HG02938 (cell line): ENCODE data around the gene SPECC1.
"Not testable (repeated sequence)": the region's sequence is repeated elsewhere in the genome, so short reads cannot be mapped to it uniquely, and the experiment has no call there.

ENCODE experiments used
- ATAC-seq: cut with Tn5 transposase; IDR thresholded peaks from one replicate; pipeline ENCODE4 v1.9.1; 2021; ENCODE audit warnings: mild to moderate bottlenecking, moderate library complexity; ENCODE audit not compliant: unreplicated experiment

The SPECC1 gene

GRCh38 chr17:20158580-20158979 is 149.4 kb downstream of the SPECC1 start:
- ATAC-seq: no peak

GRCh38 chr17:20159406-20160069 is 150.4 kb downstream of the SPECC1 start:
- ATAC-seq: no peak

GRCh38 chr17:20165516-20165915 is 156.4 kb downstream of the SPECC1 start:
- not testable (repeated sequence) for ATAC-seq

GRCh38 chr17:20170085-20170484 is 160.9 kb downstream of the SPECC1 start:
- no peak for ATAC-seq

- no peak for ATAC-seq
Observed at GRCh38 chr17:20171741-20172365, 162.7 kb downstream of the SPECC1 start.

GRCh38 chr17:20172376-20172775 is 163.2 kb downstream of the SPECC1 start:
- ATAC-seq: no peak

- no peak for ATAC-seq
Observed at GRCh38 chr17:20173091-20173490, 163.9 kb downstream of the SPECC1 start.

GRCh38 chr17:20174588-20175265 is 165.6 kb downstream of the SPECC1 start:
- ATAC-seq: no peak

GRCh38 chr17:20179041-20179440 is 169.9 kb downstream of the SPECC1 start:
- ATAC-seq: no peak

- ATAC-seq: no peak
Observed at GRCh38 chr17:20180661-20181060, 171.5 kb downstream of the SPECC1 start.

GRCh38 chr17:20184181-20184580 is 175.0 kb downstream of the SPECC1 start:
- no peak for ATAC-seq

GRCh38 chr17:20184977-20185619 is 175.9 kb downstream of the SPECC1 start:
- ATAC-seq: no peak

GRCh38 chr17:20187049-20187448 is 177.9 kb downstream of the SPECC1 start:
- no peak for ATAC-seq

- no peak for ATAC-seq
Observed at GRCh38 chr17:20189302-20189701, 180.1 kb downstream of the SPECC1 start.

GRCh38 chr17:20189979-20190378 is 180.8 kb downstream of the SPECC1 start:
- ATAC-seq: no peak

- ATAC-seq: no peak
Observed at GRCh38 chr17:20190605-20191004, 181.4 kb downstream of the SPECC1 start.

GRCh38 chr17:20191056-20191455 is 181.9 kb downstream of the SPECC1 start:
- no peak for ATAC-seq

- not testable (repeated sequence) for ATAC-seq
Observed at GRCh38 chr17:20196286-20196685, 187.1 kb downstream of the SPECC1 start.

GRCh38 chr17:20197272-20197926 is 188.2 kb downstream of the SPECC1 start:
- no peak for ATAC-seq

GRCh38 chr17:20200016-20200795 is 191.0 kb downstream of the SPECC1 start:
- ATAC-seq: no peak
